Body of pancreas (tissue), 4 donors: ENCODE results near the gene TMEM186. TPM values are rescaled to one million over a fixed set of nuclear protein-coding genes. Genes with fewer than 3 reads are reported as not detected.

Experiments used
- ATAC-seq: fragments of 150-250 bp; one replicate; pipeline ENCODE4 v1.9.1; 2016
- DNase-seq, 4 donors: peaks; one replicate each; pipeline ENCODE4 v3.0.0-alpha.2; 2019
- H3K27ac ChIP-seq, 4 donors: fragments of 200-600 bp; sonication (generic); 1 replicate in 3 of 4; 2 replicates in 1 of 4; pipeline versions ENCODE4 v1.5.1 to v1.6.1; 2016 to 2019; ENCODE audit warnings: mild to moderate bottlenecking in 1 of 4, mixed read lengths in 1 of 4, moderate library complexity in 1 of 4
- H3K27me3 ChIP-seq, 2 donors: fragments of 200-600 bp; sonication (generic); one replicate each; pipeline ENCODE4 v1.6.0; 2016; ENCODE audit warnings: mild to moderate bottlenecking in 1 of 2
- H3K36me3 ChIP-seq, 2 donors: fragments of 200-600 bp; sonication (generic); replicated peaks in 1 of 2; 2 replicates each; pipeline ENCODE4 v1.5.1; 2016; ENCODE audit warnings: low read depth in 2 of 2; ENCODE audit not compliant: insufficient read depth in 1 of 2
- H3K4me1 ChIP-seq: fragments of 200-600 bp; sonication (generic); one replicate; pipeline ENCODE4 v1.6.0; 2016
- H3K4me3 ChIP-seq, 2 donors: fragments of 200-600 bp; sonication (generic); 1 replicate in 1 of 2; 2 replicates in 1 of 2; pipeline ENCODE4 v1.5.1; 2016 to 2019
- H3K9me3 ChIP-seq, 3 donors: fragments of 200-600 bp; sonication (generic); 1 replicate in 2 of 3; 2 replicates in 1 of 3; pipeline ENCODE4 v1.5.1; 2016
- CTCF ChIP-seq, 7 experiments: fragments of 450-650 bp in 4 of 7; fragments of 200-600 bp in 3 of 7; sonication (generic) in 3 of 7; IDR thresholded peaks; one replicate each; pipeline ENCODE4 v1.5.1; 2016 to 2019; ENCODE audit warnings: antibody characterized with exemption in 7 of 7
- POLR2A ChIP-seq, 3 donors: fragments of 450-650 bp; IDR thresholded peaks; one replicate each; pipeline ENCODE4 v1.6.1; 2016; ENCODE audit warnings: antibody characterized with exemption in 3 of 3, mild to moderate bottlenecking in 2 of 3
- WGBS, 2 donors: methylation state at CpG; one replicate each; pipeline ENCODE4 v1.1.5; 2017; 5-methylcytosine and 5-hydroxymethylcytosine counted together
- intact Hi-C: fragments of 100-400 bp; cut with DNase I; formaldehyde crosslinking; loops from one replicate; pipeline ENCODE4 v1.15.1; 2023
- total RNA-seq, 2 donors: library from RNA; depleted of rRNA; stranded (reverse); fragments of >200 nt; gene quantifications; one replicate each; pipeline ENCODE4 v1.1.0, GENCODE V29; 2016

The TMEM186 gene
- total RNA-seq, 2 donors from 2014 or later = 0.99 to 3.6 TPM

DNA sequence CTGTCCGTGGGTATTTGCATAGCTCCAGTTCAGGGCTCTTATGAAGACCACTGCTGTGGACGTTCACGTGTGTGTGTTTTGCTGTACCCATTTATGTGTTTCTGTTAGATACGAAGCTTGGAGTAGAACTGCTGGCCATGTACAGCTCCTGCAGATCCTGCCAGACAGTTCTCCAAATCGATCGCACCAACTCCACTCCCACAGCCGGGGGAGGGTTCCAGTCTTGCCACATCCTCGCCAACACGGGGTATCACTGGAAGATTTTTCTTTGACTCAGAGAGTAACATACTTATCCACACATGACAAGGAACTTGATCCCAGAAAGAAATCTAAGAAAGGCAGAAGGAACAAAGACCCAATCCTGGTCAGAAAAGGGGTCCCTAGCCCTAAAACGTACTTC lies 37.4 kb downstream of the TMEM186 start:
- no peaks in the 10 kb centered on the region for H3K27me3 ChIP-seq
- WGBS, 2 donors = 84 to 86% methylated on average over 10 of the region's 10 CpGs
- H3K9me3 ChIP-seq = no peaks in the 10 kb centered on the region
- TF ChIP-seq POLR2A (IDR thresholded peaks at IDR 0.05) = no peak
- no peak for TF ChIP-seq CTCF (IDR thresholded peaks at IDR 0.05)
- H3K27ac ChIP-seq = no peak overlapping the region
- DNase-seq = no peak
- H3K4me3 ChIP-seq = no peak overlapping the region
- no peaks in the 10 kb centered on the region for H3K4me1 ChIP-seq
- no peaks in the 10 kb centered on the region for H3K36me3 ChIP-seq
- ATAC-seq = no peak
- intact Hi-C loops = no loop called here

- Histone ChIP-seq H3K36me3 (no peaks in the 10 kb centered on the region), H3K27me3 (no peaks in the 10 kb centered on the region), H3K4me3 (no peak overlapping the region), H3K9me3 (no peaks in the 10 kb centered on the region), H3K4me1 (peaks cover 13% of the 10 kb centered on the region), H3K27ac (no peak overlapping the region)
- ATAC-seq (no peak), DNase-seq (no peak)
- 87 to 93% methylated on average over 6 of the region's 6 CpGs for WGBS, 2 donors
- TF ChIP-seq POLR2A (IDR thresholded peaks at IDR 0.05) (no peak), CTCF (IDR thresholded peaks at IDR 0.05) (no peak)
- intact Hi-C loops = no loop called here
Observed at GRCh38 chr16:8758022-8758421, 39.4 kb downstream of the TMEM186 start.

GRCh38 chr16:8756755-8757154 lies 40.7 kb downstream of the TMEM186 start:
- TF ChIP-seq POLR2A (IDR thresholded peaks at IDR 0.05) (no peak), CTCF (IDR thresholded peaks at IDR 0.05) (no peak)
- intact Hi-C loops = no loop called here
- WGBS, 2 donors = 89 to 92% methylated on average over 5 of the region's 5 CpGs
- Histone ChIP-seq H3K36me3 (no peaks in the 10 kb centered on the region), H3K9me3 (no peaks in the 10 kb centered on the region), H3K27ac (no peak overlapping the region), H3K4me1 (peaks cover 26% of the 10 kb centered on the region), H3K4me3 (no peak overlapping the region), H3K27me3 (no peaks in the 10 kb centered on the region)
- no peak for DNase-seq
- ATAC-seq = no peak

- intact Hi-C loops = no loop called here
- H3K27ac ChIP-seq = peak overlapping the region in 3 of 4 donors; percentile 15 to 67 (median 59)
- WGBS, 2 donors = 38 to 44% methylated on average over 9 of the region's 9 CpGs
- H3K9me3 ChIP-seq = no peaks in the 10 kb centered on the region
- H3K36me3 ChIP-seq = no peaks in the 10 kb centered on the region
- peak; percentile 50 for ATAC-seq
- peak; percentile 32 to 63 (median 58) for DNase-seq
- H3K27me3 ChIP-seq = no peaks in the 10 kb centered on the region
- TF ChIP-seq CTCF (IDR thresholded peaks at IDR 0.05) (no peak), POLR2A (IDR thresholded peaks at IDR 0.05) (no peak)
- H3K4me3 ChIP-seq = no peak overlapping the region
- H3K4me1 ChIP-seq = peaks cover 33% of the 10 kb centered on the region
Observed at GRCh38 chr16:8753416-8754054, 43.9 kb downstream of the TMEM186 start.

- DNase-seq (no peak), ATAC-seq (no peak)
- no peaks in the 10 kb centered on the region for H3K27me3 ChIP-seq
- WGBS, 2 donors = 21 to 27% methylated on average over 2 of the region's 2 CpGs
- peaks cover 33% of the 10 kb centered on the region for H3K4me1 ChIP-seq
- H3K36me3 ChIP-seq = no peaks in the 10 kb centered on the region
- intact Hi-C loops = no loop called here
- H3K4me3 ChIP-seq = no peak overlapping the region
- H3K9me3 ChIP-seq = no peaks in the 10 kb centered on the region
- peak overlapping the region; percentile 37 to 75 (median 54) for H3K27ac ChIP-seq
- no peak for TF ChIP-seq POLR2A (IDR thresholded peaks at IDR 0.05)
- no peak for TF ChIP-seq CTCF (IDR thresholded peaks at IDR 0.05)
Observed at GRCh38 chr16:8752706-8753105, 44.7 kb downstream of the TMEM186 start.
